SW 1271 (cell line): ENCODE results near the gene NECAP2.
"Not testable (repeated sequence)": the region's sequence is repeated elsewhere in the genome, so short reads cannot be mapped to it uniquely, and the experiment has no call there.

ENCODE experiments used
- DNase-seq, 2 experiments: peaks; one replicate each; lab custom pipeline; 2025; lab: John Stamatoyannopoulos, UW

Gene NECAP2

GRCh38 chr1:16459352-16459925, 18.9 kb downstream of the NECAP2 start:
- DNase-seq = no peak

DNA sequence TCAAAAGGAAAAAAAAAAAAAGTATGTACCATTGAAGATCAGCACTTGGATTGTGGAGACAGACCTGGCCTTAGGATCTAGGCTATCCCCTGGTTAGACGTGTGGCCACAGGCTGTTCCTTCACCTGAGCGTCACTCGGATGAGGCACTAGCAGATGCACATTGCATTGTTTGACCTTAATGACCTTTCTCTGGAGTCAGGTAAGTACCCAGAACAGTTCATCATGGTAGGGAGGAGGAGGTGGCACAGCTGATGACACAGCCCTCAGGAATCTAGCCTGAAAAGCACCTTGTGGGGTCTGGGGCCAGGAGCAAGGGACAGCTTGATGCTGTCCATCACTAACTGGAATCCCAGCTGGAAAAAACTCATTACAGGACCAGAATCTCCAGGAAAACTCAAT, 21.2 kb downstream of the NECAP2 start:
- DNase-seq = no peak

GRCh38 chr1:16462773-16463330, 22.3 kb downstream of the NECAP2 start:
- DNase-seq = no peak

DNA sequence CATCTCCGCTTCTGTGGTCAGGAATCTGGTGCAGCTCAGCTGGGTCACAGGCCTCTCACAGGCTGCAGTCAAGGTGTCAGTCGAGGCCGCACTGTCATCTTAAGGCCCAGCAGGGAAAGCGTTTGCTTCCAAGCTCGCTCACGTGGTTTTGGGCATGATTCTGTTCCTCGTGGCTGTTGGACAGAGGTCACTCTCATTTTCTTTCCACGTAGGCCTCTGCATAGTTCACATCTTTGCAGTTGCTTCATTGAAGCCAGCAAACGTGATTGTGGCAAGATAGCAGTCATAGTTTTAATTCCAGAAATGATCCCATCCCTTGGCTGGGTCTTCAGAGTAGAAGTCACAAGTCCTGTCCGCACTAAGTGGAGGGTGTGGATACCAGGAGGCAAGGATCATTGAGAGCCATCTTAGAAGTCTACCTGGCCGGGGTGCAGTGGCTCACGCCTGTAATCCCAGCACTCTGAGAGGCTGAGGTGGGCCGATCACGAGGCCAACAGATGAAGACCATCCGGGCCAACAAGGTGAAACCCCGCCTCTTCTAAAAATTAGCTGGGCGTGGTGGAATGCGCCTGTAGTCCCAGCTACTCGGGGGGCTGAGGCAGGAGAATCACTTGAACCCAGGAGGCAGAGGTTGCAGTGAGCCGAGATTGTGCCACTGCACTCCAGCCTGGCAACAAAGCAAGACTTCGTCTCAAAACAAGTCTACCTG, 24.5 kb downstream of the NECAP2 start:
- DNase-seq = no peak

DNA sequence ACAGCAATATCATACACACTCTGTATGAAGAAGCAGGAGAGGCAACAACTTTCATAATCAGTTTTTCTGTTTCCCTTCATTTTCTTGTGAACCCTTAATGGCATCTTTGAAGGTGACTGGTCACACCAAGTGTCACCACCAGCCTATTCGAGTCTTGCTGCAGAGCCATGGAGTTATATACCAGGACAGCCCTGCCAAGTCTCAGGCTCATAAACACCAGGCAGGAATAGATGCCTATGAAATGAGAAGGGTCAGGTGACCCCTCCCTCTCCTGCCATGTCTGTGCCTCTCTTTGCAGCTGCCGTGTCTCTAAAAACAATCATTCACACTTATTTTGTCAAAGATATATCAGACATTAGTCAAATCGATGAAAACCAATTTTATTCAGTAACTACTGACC, 28.0 kb downstream of the NECAP2 start:
- no peak for DNase-seq

GRCh38 chr1:16474166-16474800, 33.8 kb downstream of the NECAP2 start:
- no peak for DNase-seq

DNA sequence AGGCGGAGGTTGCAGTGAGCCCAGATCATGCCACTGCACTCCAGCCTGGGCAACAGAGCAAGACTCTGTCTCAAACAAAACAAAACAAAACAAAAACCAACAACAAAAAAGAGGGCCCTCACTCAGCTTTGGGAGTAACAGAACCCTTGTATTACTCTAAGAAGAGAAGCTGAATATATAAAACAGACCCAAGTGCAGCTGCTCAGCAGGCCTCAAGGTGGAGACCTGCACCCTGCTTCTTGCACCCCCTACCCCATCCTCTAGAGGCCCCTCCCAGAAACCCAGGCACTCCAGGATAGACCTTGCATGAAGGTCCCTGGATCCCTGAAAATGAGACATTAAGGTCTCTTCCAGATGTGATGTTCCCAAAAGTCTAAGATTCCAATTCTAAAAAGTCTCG, 34.4 kb downstream of the NECAP2 start:
- not testable (repeated sequence) for DNase-seq

DNA sequence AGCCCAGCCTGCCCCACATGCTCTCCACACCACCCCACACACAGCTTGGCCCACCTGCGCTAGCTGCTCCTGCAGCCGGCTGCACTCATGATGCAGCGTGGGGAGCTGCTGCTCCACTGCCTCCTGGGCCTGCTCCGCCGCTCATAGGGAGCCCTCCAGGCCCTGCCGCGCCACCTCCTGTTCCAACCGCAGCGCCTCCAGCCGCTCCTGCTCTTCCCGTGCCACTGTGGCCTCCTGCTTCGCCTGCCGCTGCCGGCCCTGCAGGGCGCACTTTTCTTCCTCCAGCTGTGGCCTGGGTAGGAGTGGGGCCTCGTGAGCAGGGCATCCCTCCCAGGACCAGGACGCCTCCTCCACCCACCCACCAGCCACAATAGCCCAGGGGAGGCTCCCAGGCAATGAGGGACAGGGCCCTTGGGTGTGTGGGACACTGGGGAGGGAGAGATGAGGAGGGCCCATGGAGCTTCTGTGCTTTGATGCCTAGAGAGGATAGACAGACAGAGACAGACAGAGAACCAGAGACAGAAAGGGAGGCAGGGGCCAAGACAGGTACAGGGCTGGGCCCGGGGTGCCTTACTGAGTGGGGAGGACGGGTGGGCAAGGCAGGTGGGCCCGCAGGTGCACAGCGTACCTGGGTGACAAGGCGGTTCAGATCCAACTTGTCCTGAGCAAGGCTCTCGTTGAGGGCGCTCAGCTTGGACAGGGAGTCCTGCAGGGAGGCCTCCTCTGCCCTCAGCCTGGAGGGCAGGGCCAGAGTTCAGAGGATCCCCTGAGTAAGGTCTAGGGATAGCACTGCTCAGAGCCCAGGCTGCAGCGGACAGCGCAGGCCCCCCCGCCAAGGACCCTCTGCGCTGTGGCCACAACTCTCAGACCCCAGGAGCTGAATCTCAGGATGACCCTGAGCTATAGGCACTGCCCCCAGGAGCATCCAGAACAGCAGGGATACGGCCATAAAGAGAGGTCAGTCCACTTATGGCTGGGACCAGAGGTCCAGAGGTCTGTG, 35.5 kb downstream of the NECAP2 start:
- not testable (repeated sequence) for DNase-seq

- DNase-seq = no peak
Observed at GRCh38 chr1:16478091-16478490, 37.6 kb downstream of the NECAP2 start.

- DNase-seq = not testable (repeated sequence)
Observed at GRCh38 chr1:16483146-16483545, 42.6 kb downstream of the NECAP2 start.

GRCh38 chr1:16483639-16484500, 43.3 kb downstream of the NECAP2 start:
- DNase-seq = not testable (repeated sequence)

DNA sequence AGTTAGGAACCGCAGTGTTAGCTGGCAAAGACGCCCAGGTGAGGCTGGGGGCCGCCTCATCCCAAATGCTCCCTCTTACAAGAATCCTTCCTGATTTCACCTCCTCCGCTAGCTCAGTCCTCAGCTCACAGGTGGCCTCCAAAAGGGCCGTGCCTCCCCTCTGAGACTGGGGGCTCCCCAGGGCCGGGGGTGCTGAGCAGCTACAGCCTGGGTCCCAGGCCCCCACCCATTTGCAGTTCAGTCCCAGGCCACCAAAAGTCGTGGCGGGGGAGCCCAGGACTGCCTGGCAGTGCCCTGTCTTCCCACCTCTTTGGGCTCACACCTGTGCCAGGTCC, 43.9 kb downstream of the NECAP2 start:
- no peak for DNase-seq

DNA sequence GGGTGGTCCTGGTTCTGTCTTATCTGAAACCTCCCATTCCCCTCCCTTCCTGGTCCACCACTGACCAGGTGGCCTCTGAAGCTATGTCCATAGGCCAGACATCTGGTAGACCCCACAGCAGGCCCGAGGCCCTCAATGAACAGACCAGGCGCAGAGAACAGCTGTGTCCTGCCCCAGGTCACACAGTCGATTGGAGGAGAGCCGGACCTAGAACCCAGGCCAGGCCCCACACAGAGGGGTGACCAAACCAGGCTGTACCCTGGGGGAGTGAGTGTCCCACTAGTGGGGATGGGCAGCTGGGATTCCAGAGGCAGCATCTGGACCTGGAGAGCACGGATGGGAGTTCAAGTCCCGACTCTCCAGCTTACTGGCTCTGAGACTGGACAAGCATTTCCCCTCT, 44.4 kb downstream of the NECAP2 start:
- no peak for DNase-seq

GRCh38 chr1:16486316-16486715, 45.8 kb downstream of the NECAP2 start:
- DNase-seq = not testable (repeated sequence)

- not testable (repeated sequence) for DNase-seq
Observed at GRCh38 chr1:16487011-16487410, 46.5 kb downstream of the NECAP2 start.

DNA sequence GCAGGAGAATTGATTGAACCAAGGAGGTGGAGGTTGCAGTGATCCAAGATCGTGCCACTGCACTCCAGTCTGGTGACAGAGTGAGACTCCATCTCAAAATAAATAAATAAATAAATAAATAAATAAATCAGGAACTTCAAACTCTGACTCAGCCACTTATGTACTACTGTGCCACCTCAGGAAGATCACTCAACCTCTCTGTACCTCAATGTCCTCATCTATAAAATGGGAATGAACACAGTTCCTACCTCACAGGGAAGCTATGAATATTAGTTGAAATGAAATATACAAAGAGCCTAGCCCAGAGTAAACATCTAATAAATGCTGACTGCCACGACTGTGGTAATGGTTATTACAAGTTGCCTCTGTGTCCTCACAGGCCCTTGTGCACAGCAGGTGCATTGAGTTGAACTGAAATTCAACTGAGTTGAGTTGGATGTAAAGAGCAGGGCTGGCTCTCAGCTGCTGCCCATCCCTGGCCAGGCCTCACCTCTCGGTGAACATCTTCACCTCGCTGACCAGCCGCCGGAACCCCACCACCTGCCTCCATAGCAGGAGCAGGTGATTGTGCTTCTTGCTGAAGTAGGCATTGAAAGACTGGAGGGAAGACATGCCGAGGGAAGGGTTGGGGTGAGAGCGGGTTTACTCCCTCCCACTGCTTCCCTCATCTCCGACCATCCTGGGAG, 48.8 kb downstream of the NECAP2 start:
- DNase-seq = not testable (repeated sequence)

DNA sequence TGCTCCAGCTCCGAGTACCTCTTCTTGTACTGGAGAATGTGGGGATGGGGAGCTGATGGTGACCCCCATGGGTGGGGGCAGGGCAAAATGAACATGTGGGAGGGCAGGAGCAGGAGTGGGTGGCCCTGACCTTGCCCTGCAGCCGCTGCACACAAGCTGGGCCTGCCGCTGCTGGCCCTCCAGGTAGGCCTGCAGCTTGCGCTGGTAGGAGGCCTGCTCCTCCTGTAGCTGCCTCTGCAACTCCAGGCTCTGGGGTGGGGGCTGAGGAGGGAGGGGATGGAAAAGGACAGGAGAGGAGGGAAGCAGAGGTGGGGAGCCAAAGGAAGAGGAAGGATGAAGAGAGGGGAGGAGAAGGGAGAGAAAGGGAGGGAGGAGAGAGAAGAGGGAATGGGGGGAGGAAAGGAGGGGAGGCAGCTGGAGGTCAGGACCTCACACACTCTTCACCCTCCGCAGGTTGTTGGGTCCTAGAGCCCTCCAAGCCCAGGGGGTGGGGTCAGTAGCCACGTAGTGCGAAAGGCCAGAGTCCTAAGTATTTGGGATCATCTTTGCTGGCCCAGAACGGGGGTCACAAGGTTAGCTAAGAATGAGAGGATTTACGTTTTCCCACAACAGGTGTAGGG, 50.6 kb downstream of the NECAP2 start:
- DNase-seq = no peak

DNA sequence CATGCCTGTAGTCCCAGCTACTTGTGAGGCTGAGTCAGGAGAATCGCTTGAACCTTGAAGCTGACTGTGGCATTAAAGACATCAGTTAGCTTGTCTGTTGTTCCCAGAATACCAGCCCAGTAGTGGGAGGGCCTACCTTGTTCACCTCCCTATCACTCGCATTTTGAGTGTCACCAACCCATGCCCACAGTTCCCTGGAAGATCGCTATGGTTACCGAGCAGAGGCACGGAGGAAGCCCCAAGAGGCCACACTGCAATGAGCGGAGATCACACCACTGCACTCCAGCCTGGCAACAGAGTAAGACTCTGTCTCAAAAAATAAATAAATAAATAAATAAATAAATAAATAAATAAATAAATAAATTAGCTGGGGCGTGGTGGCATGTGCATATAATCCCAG, 52.4 kb downstream of the NECAP2 start:
- DNase-seq = not testable (repeated sequence)

DNA sequence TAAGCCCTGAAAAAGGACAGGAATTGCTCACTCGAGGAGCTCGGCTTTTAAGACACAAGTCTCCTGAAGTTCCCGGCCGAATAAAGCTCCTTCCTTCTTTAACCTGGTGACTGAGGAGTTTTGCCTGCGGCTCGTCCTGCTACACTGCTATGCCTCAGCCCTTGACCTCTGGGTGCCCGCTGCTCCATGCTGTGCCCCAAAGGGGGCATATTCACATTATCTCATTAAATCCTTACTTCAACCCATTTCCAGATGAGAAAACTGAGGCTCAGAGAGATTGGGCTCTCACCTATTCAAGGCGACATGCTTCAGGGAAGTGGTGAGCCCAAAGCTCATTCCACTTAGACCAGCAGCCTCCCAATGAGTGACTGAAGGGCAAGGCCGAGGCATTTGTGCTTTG, 53.2 kb downstream of the NECAP2 start:
- DNase-seq = not testable (repeated sequence)

DNA sequence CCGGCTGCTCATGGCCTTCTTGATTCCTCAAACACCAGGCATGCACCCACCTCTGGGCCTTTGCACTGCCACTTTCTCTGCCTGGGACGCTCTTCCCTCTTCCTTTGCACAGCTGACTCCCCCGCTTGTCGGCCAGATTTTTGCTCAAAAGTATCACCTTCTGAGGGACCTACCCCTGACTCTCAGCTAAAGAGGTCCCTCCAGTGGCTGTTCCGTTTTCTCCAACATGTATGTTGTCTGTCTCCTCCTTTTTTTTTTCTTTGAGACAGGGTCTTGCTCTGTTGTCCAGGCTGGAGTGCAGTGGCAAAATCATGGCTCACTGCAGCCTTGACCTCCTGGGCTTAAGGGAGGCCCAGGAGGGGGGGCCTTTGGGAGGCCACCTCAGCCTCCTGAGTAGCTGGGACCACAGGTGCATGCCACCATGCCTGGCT, 57.0 kb downstream of the NECAP2 start:
- DNase-seq = not testable (repeated sequence)
